ENCODE measurements around the gene TUBB4A. TPM values are rescaled to one million over a fixed set of nuclear protein-coding genes. Genes with fewer than 3 reads are reported as not detected.
A peak's percentile ranks its signal among the peaks of the same experiment; 100 is the strongest.

The TUBB4A gene
- total RNA-seq, 4 donors from 2014 or later: 7.8 TPM; not detected in 3

DNA sequence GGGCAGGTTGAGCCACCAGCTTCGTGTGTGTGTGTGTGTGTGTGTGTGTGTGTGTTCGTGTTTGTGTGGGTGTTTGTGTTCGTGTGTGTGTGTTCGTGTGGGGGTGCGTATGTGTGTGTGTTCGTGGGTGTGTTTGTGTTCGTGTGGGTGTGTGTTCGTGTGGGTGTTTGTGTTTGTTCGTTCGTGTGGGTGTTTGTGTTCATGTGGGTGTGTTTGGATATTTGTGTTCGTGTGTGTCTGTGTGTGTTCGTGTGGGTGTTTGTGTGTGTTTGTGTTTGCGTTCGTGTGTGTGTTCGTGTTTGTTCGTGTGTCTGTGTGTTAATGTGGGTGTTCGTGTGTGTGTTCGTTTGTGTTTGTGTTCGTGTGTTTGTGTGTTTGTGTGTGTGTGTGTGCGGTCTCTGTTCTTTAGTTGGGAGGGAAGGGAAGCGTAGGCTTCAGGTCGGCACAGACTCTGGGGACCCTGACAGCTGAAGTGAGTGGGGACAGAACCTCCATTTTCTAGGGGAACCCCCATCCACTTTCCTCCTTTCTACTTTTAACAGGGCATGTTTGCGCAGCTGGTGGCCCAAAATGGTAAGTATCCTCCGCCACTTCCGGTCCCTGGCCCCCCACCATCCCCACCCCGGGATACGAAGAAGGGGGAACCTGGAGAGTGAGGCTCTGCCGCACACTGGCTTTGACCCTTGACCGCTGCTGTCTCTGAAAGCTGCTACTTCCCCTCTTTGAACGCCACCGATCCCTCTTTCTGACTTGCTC lies 30.3 kb upstream of the TUBB4A start:
- WGBS, 2 donors: 35 to 37% methylated on average over 19 to 25 of the region's 31 CpGs
- no peak for DNase-seq
- intact Hi-C loops (cut with DNase I): no loop called here

DNA sequence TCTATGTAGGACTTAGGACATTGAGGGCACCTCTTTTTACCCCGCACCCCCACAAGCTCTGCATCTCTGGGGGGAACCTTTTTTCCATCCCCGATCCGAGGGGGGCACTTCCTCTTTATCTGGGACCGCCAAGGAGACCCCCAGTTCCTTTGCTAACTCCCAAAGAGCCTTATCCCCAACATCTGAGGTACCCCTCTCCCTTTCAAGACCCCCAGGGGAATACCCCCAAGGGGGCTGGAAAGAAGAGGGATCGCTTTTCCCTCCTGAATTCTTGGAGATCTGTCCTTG lies 29.8 kb upstream of the TUBB4A start:
- TF ChIP-seq, protein P1, sequence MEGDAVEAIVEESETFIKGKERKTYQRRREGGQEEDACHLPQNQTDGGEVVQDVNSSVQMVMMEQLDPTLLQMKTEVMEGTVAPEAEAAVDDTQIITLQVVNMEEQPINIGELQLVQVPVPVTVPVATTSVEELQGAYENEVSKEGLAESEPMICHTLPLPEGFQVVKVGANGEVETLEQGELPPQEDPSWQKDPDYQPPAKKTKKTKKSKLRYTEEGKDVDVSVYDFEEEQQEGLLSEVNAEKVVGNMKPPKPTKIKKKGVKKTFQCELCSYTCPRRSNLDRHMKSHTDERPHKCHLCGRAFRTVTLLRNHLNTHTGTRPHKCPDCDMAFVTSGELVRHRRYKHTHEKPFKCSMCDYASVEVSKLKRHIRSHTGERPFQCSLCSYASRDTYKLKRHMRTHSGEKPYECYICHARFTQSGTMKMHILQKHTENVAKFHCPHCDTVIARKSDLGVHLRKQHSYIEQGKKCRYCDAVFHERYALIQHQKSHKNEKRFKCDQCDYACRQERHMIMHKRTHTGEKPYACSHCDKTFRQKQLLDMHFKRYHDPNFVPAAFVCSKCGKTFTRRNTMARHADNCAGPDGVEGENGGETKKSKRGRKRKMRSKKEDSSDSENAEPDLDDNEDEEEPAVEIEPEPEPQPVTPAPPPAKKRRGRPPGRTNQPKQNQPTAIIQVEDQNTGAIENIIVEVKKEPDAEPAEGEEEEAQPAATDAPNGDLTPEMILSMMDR (IDR thresholded peaks at IDR 0.05): no peak
- TF ChIP-seq POLR2A (IDR thresholded peaks at IDR 0.05): no peak
- H3K4me1 ChIP-seq: peaks cover 18 to 64% (median 23%) of the 10 kb centered on the region in 3 donors
- peaks cover 0 to 19% (median 0%) of the 10 kb centered on the region in 3 donors for H3K36me3 ChIP-seq
- 40 to 51% methylated on average over 5 of the region's 5 CpGs for WGBS, 2 donors
- H3K27me3 ChIP-seq: peaks cover 0 to 40% (median 0%) of the 10 kb centered on the region in 4 donors
- intact Hi-C loops (cut with DNase I): no loop called here
- H3K9me3 ChIP-seq: no peaks in the 10 kb centered on the region
- DNase-seq: no peak
- peak overlapping the region; percentile 59 to 76 (median 68) for H3K4me3 ChIP-seq
- no peak overlapping the region for H3K27ac ChIP-seq

More for the DNA sequence above, 30.3 kb upstream of the TUBB4A start:
- H3K36me3 ChIP-seq: peaks cover 0 to 19% (median 0%) of the 10 kb centered on the region in 3 donors
- H3K9me3 ChIP-seq: no peaks in the 10 kb centered on the region
- peaks cover 18 to 67% (median 23%) of the 10 kb centered on the region in 3 donors for H3K4me1 ChIP-seq
- H3K27ac ChIP-seq: no peak overlapping the region
- peaks cover 0 to 40% (median 0%) of the 10 kb centered on the region in 4 donors for H3K27me3 ChIP-seq
- H3K4me3 ChIP-seq: peak overlapping the region; percentile 59 to 76 (median 68)
- TF ChIP-seq POLR2A (IDR thresholded peaks at IDR 0.05): no peak
- TF ChIP-seq, protein P1 (IDR thresholded peaks at IDR 0.05): no peak

DNA sequence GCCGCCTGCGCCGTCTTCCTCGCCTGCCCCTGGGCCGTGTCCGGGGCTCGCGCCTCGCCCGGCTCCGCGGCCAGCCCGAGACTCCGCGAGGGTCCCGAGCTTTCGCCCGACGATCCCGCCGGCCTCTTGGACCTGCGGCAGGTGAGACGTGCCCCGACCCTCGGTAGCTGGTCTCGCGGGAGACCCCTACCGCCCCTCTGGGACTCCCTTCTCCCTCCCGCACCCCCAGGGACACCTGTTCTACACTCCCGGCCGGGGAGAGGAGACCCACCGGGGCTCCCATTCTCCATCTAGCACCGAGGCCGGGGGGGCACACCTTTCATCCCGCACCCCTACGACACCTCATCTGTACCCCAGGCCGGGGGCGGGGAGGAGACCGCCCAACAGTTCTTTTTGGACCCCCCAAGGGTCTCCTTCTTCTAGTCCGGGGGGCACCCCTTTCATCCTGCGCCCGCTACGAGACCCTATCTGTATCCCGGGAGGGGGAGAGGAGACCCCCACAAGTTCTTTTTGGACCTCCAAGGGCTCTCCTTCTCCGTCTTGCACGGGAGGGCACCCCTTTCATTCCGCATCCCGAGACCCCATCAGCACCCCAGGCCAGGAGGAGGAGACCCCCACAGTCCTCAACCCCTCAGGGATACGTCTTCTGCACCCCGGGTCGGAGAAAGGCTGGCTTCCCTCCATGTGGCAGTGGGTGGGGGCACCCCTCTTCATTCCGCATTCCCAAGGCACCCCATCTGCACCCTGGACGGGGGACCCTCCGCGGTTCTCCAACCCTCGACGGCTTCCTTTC lies 29.2 kb upstream of the TUBB4A start:
- peak overlapping the region; percentile 66 to 89 (median 82) for H3K27ac ChIP-seq
- TF ChIP-seq, protein P1 (IDR thresholded peaks at IDR 0.05): no peak
- TF ChIP-seq POLR2A (IDR thresholded peaks at IDR 0.05): no peak
- 27% methylated on average over 16 to 28 of the region's 57 CpGs for WGBS, 2 donors
- no peak for DNase-seq
- H3K4me3 ChIP-seq: peak overlapping the region; percentile 59 to 76 (median 68)
- H3K9me3 ChIP-seq: no peaks in the 10 kb centered on the region
- intact Hi-C loops (cut with DNase I): no loop called here
- H3K36me3 ChIP-seq: peaks cover 0 to 18% (median 0%) of the 10 kb centered on the region in 3 donors
- H3K4me1 ChIP-seq: peaks cover 18 to 61% (median 23%) of the 10 kb centered on the region in 3 donors
- peaks cover 0 to 40% (median 0%) of the 10 kb centered on the region in 4 donors for H3K27me3 ChIP-seq

DNA sequence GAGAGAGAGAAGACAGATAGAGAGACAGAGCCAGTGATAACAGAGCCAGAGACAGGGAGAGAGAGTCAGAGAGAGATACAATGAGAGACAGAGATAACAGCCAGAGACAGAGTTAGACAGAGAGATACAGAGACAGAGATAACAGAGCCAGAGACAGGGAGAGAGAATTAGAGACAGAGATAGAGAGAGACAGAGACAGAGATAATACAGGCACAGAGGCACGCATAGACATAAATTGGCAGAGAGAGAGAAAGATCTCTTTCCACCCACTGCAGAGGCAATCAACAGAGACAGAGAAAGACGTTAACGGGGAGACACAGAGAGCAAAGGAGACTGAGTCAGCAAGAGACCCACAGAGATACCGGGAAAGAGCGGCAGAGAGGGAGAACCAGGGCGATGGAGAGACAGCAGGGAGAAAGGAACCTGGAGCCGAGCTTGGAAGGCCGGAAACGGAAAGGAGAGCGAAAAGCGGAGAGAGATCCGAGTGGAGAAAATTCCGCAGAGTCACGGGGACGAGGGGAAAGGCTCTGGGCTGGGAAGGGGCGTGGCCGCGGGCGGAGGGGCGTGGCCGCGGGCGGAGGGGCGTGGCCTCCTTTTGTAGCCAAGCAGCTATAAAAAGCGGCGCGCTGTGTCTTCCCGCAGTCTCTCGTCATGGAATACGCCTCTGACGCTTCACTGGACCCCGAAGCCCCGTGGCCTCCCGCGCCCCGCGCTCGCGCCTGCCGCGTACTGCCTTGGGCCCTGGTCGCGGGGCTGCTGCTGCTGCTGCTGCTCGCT lies 28.5 kb upstream of the TUBB4A start, which contains the start of gene TNFSF9:
TSS of gene TNFSF9 (plus strand) at position 641 of the 777 bp plus-strand sequence. CDS start at position 652, 11 bp downstream.
- no peak for DNase-seq
- 1% methylated on average over 26 to 29 of the region's 44 CpGs for WGBS, 2 donors
- Histone ChIP-seq H3K4me3 (peak within 1 kb of the TSS; percentile 59 to 76 (median 68)), H3K9me3 (no peaks in the 10 kb centered on the region), H3K4me1 (peaks cover 18 to 59% (median 23%) of the 10 kb centered on the region in 3 donors), H3K27ac (peak within 1 kb of the TSS; percentile 66 to 89 (median 82)), H3K36me3 (peaks cover 0 to 10% (median 0%) of the 10 kb centered on the region in 3 donors), H3K27me3 (peaks cover 0 to 40% (median 0%) of the 10 kb centered on the region in 4 donors)
- peak in 3 of 4 donors; percentile 51 to 93 (median 86) for TF ChIP-seq POLR2A (IDR thresholded peaks at IDR 0.05)
- TF ChIP-seq, protein P1 (IDR thresholded peaks at IDR 0.05): no peak
- intact Hi-C loops (cut with DNase I): no loop called here

Data from esophagus squamous epithelium (tissue), 5 donors.